Kasumi-1 (cell line): Measurements from ENCODE around the gene RUBCN.
"Not testable (repeated sequence)": the region's sequence is repeated elsewhere in the genome, so short reads cannot be mapped to it uniquely, and the experiment has no call there.

Experiments
- DNase-seq, 2 experiments: peaks; one replicate each; lab custom pipeline; 2025; lab: John Stamatoyannopoulos, UW

The RUBCN gene

DNA sequence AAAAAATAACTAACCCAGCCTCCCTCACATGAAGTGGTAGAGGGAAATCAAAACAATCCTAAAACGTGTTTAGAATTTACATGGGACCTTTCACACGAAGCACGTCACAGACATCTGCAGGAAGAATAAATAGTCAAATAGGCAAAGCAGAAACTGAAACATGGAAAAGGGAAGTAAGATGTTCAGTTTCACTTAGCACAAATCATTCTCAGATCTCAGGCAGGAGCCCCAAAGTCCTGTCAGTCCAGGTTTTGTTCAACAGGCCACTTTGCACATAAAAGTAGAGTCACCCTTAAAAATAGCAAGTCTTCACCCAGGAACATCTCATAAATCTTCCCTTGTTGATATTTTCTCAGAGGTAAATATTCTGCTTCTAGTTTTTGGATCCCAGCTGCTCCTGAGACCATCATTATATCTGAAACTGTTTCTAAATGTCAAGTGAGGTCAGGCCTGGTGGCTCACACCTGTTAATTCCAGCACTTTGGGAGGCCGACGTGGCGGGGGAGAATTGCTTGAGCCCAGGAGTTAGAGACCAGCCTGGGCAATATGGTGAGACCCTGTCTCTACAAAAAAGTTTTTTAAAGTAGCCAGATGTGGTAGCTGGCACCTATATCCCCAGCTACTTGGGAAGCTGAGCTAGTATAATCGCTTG, 1.9 kb downstream of the RUBCN start:
- peak; percentile 62 to 65 for DNase-seq

DNA sequence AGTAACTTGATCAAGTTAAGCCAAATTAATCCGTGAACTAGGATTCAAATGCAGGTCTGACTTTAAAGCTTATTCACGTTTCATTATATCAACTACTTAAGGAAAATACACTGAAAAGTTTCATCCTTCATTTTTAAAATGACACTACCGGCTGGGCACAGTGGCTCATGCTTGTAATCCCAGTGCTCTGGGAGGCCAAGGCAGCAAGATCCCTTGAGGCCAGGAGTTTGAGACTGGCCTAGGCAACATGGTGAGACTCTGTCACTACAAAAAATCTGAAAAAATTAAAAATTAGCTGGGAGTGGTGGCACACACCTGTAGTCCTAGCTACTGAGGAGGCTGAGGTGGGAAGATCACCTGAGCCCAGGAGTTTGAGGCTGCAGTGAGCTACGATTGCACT, 3.7 kb downstream of the RUBCN start:
- DNase-seq, result no peak

DNA sequence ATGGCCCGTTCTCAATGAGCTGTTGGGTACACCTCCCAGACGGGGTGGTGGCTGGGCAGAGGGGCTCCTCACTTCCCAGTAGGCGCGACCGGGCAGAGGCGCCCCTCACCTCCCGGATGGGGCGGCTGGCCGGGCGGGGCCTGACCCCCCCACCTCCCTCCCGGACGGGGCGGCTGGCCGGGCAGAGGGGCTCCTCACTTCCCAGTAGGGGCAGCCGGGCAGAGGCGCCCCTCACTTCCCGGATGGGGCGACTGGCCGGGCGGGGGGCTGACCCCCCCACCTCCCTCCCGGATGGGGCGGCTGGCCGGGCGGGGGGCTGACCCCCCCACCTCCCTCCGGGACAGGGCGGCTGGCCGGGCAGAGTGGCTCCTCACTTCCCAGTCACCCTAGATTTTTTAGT, 5.2 kb downstream of the RUBCN start:
- DNase-seq, result not testable (repeated sequence)

DNA sequence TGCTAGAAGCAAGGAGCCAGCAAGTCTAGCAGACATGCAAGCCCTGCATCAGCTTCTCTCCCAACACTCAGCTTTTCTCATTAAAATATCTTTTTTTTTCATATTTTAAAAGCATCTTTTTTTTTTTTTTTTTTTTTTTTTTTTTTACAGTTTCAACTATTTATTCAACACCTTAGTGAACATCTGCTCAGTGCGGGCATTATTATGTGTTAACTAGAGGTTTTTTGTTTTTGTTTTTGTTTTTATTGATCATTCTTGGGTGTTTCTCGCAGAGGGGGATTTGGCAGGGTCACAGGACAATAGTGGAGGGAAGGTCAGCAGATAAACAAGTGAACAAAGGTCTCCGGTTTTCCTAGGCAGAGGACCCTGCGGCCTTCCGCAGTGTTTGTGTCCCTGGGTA, 5.9 kb downstream of the RUBCN start:
- DNase-seq, result not testable (repeated sequence)

DNA sequence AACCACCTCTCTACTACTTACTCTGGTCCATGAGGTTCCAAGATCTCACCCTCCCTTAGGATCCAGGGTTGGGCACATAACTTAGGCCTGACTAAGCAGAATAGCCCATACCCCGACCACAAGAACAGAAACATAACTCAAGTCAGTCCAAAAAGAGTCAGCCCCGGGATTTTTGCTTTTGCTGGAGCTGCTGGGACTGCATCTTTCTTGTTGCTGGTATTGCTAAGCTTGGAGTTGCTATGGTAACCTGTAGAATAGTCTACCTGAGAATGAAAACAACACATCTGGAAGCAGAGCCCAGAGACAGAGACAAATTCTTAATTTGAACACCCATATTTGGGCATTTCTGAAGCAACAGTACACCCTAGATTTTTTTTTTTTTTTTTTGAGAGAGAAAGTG, 6.5 kb downstream of the RUBCN start:
- no peak for DNase-seq

DNA sequence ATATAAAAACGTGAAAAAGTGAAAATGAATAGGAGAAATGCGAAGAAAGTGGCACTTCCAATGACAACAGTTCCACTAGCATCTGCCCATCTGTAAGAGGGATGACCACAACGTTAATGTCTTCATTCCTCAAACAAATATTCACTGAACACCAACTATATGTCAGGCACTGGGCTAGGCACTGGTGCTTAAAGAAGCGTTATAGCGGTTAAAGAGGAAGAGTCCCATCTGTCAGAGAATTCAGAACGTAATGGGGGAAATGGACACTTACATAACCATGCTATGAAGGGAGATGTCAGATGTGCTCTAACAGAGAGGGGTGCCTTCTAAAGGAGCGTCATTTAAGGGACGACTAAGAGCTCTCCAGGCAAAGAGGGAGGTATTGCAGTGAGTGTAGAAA, 8.2 kb downstream of the RUBCN start:
- no peak for DNase-seq

DNA sequence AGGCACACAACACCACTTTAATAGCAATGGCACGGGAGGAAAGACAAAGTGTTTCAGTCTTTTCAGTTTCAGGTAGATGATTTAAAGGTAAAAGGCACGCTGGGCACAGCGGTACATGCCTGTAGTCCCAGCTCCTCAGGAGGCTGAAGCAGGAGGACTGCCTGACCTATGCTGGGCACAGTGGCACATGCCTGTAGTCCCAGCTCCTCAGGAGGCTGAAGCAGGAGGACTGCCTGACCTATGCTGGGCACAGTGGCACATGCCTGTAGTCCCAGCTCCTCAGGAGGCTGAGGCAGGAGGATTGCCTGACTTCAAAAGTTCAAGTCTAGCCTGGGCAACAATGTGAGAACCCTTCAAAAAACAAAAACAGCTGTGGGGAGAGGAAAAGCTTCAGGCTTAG, 8.8 kb downstream of the RUBCN start:
- not testable (repeated sequence) for DNase-seq

DNA sequence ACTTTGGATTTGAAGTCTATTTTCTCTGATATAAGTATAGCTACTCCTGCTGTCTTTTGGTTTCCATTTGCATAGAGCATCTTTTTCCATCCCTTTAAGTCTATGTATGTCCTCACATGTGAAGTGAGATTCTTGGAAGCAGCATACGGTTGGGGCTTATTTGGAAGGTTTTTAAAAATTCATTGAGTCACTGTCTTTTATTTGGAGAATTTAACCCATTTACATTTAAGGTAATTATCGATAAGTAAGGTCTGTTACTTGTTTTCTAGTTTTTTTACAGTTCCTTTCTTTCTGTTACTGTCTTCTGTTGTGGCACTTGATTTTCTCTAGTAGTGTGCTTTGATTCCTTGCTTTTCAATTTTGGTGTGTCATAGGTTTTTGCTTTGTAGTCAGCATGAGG, 14.0 kb downstream of the RUBCN start:
- no peak for DNase-seq

DNA sequence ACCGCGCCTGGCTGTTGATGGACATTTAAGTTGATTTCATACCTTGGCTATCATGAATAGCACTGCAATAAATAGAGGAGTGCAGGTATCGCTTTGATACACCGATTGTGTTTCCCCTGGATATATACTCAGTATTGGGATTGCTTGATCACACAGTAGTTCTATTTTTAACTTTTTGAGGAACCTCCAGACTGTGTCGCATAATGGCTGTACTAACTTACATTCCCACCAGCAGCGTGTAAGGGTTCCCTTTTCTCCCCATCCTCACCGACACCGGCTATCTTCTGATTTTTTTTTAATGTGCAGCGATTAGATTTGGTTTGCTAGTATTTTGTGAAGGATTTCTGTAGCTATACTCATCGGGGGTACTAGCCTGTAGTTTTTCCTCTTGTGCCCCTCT, 16.0 kb downstream of the RUBCN start:
- no peak for DNase-seq

DNA sequence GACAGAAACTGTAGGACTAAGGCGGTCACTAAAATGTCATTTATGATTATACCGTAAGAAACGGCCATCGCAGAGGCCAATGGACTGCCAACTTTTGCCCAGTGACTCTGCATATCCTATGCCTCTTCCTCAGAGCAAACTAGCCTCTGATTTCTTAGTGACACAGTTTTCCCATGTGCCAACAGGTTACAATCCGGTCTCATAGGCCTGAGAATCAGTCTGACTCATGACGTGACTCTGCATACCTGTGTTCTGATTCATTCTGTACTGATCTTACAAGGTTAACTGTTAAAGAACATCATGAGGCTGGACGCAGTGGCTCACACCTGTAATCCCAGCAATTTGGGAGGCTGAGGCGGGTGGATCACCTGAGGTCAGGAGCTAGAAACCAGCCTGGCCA, 17.8 kb downstream of the RUBCN start:
- DNase-seq, result no peak

DNA sequence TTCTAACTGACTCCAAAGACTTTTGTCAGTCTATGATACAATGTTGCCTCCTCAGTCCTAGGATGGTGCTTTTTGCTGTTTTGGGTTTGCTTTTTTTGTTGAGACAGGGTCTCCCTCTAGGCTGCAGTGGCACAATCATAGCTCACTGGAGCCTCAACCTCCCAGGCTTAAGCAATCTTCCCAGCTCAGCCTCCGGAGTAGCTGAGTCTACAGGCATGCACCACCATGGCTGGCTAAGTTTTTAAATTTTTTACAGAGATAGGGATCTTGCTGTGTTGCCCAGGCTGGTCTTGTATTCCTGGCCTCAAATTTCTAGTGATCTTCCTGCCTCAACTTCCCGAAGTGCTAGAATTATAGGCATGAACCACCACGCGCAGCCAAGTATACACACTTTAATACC, 22.5 kb downstream of the RUBCN start:
- DNase-seq, result no peak

DNA sequence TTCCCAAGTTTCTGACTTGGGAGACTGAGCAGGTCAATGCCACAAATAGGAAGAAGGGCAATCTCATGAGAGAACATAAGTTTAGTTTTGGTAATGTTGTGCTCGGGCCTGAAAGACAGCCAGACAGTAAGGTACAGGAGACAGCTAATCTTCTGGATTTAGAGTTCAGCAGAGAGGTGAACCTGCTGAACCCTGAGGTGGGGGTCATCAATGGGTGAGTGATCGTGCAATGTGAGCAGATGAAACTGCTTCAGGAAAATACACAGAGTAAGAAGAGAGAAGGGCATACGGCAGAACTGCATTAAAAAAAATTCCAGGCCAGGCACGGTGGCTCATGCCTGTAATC, 23.3 kb downstream of the RUBCN start:
- DNase-seq, result no peak

DNA sequence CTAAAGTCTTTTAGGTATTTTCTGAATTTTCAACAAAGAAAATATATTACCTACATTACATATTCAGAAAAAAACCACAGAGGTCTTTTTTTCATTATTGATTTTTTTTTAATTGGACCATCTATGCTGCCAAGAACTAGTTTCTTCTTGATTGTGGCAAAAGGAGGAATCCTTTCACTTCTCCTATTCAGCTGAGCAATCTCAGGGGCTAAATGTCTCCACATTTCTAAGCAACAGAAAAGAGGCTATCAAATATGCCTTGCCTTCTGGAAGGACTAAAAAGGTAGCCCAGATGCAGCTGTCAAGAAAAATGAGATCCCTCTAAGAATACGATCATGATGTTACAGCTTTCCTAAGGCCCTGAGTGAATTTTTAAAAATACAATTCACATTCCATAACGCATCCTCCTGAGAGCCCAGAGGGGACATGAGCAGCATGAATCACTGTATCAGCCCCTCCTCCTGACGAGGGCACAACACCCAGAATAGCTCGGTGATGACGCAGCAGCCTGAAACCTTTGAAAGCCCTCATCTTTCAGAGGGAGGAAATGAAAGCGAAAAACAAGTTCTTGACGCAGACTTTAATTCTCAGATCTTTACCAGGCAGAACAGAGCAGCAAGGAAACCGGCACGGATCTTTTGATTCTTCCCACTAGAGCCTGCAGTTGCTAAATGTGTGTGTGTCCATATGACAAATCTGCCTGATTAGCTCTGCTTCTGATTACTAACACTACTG, 24.6 kb downstream of the RUBCN start:
- DNase-seq, result peak; percentile 71

DNA sequence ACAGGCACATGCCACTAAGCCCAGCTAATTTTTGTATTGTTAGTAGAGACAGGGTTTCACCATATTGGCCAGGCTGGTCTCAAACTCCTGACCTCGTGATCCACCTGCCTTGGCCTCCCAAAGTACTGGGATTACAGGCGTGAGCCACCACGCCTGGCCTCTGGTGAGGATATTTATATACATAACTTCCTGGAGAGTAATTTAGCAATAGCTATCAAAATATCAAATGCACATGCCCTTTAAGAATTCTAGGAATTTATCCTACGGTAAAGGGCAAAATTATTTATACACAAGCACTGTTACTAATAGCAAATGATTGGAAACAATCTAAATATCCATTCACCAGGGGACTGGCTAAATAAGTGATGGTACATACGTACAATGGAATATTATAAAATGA, 25.7 kb downstream of the RUBCN start:
- DNase-seq, result not testable (repeated sequence)

DNA sequence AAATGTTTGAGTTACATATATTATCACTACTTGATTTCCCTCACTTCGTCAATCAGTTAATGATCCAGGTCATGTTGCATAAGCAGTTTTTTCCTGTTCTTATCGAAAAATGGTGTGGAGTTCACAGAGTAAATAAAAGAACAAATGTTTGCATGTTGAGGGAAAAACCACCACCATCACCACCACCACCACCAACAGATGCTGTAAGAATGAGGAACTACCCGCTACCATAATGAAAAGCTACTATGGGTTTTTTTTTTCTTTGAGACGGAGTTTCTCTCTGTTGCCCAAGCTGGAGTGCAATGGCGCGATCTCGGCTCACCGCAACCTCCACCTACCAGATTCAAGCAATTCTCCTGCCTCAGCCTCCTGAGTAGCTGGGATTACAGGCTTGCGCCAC, 27.6 kb downstream of the RUBCN start:
- DNase-seq, result peak; percentile 8 to 37

DNA sequence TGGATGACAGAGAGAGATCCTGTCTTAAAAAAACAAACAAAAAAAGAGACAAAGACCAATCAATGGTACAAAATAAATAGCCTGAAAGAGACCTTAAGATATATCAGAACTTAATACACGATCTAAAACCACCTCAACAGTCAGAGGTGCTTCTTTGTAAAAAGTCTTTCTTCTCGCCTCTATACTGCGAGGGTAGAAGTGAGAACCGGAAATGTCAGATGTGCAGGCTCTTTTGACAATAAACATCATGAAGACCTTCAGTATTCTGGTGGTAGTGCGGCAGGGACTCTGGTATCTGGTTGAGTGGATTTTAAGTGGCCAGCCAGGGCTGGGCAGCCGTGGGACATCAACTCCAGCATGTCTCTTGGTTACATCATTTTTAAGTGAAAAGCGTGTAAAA, 30.0 kb downstream of the RUBCN start:
- DNase-seq, result no peak

DNA sequence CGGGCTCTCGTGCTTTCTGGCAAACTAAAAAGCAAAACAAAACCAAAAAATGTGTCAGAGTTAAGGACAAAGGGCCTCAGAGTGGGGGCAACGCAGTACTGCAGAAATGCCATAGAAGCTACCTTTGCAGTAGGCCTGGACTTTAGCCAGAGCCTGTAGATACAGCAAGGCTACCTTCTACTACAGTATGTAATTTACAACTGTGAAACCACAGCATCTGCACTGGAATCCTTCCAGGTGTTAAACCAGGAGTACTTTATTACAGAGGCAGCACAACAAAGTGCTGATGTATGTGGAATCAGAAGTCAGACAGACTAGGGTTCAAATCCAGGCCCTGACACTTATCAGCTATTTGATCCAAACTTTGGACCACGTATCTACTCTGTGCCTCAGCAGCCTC, 34.9 kb downstream of the RUBCN start:
- no peak for DNase-seq

DNA sequence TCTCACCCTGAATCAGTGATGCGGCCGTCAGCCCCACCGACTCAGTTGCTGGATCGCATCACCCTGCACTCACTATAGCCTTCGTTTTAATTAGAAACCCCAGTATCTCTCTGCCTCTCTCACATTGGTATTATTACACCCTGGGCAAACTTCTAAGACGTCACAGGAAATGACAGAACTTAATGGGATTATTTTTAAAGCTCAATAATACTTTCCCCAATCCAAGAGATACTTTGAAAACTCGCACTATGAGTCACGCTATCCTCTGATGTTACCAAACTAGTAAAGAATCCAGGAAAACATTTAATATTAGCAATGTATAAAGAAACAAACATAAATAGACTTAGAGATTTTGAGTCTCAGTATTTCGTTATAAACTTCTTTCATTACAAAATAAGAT, 36.6 kb downstream of the RUBCN start:
- no peak for DNase-seq

DNA sequence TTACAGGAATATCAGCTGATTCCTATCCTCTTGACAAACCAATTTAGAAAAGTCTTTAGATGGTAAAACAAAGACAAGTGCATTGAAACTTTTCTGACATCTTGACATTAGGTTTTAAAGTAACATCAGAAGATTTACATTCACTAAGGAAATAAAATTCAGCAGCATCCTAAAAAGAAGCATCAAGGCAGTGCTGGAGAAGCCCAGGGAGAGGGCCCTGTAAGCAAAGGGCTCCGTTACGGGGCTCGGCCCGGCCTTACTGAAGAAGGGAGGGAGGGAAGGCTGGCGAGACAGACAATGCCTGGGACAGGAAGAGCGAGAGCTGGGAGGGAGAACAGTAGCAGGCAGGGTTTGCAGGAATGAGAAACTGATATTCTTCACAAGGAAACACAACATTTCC, 39.3 kb downstream of the RUBCN start:
- no peak for DNase-seq

DNA sequence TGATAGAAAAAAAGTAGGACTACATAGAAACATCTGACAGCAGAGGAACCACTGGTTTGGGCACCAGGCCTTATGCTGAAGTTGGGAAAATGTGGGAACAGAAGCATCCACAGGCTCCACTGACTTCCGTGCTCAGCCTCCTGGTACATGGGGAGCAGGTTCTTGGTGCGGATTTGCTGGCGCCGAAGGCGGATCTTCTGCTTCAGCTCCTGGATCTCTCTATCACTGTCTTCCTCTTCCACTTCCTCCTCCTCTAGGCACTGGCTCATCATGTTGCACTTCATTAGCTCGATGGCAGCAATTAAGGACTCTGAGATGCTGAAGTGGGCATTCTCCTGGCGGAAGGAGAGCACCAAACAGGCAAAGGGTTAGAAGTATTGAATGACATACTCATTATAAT, 42.5 kb downstream of the RUBCN start:
- no peak for DNase-seq

DNA sequence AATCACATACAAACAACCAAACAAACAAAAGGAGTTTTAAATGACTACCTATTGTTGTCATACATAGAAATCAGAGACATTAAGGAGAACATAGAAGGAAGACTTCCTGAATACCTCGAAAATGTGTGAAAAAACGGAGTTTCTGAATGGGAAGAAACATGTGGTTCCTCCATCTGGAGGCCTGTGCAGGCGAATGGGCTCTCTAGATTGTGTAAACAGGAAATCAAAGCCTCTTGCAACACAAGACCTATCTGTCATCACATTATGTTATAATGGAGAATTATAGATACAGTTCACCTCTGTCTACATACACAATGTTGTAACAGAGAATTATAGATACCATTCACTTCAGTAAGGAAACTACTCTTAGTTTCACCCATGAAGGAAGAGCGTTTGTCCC, 44.1 kb downstream of the RUBCN start:
- DNase-seq, result no peak

DNA sequence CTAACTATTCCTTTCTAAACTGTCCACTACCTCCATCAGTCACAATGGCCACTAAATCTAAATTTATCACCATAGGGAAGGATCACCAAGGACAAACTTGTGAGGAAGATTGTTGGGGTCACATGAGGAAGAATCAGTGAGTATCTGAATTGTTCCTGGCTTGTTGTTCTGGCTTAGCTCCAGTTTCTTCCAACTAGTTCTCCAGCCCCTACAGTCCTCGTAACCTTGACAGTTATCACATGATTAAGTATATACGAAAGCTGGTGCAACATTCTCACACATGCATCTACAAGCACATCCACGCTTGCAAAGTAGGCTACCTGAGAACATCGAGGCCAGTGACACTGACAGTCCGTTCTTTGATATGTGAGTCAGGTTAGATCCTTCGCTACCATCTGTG, 46.0 kb downstream of the RUBCN start:
- no peak for DNase-seq

DNA sequence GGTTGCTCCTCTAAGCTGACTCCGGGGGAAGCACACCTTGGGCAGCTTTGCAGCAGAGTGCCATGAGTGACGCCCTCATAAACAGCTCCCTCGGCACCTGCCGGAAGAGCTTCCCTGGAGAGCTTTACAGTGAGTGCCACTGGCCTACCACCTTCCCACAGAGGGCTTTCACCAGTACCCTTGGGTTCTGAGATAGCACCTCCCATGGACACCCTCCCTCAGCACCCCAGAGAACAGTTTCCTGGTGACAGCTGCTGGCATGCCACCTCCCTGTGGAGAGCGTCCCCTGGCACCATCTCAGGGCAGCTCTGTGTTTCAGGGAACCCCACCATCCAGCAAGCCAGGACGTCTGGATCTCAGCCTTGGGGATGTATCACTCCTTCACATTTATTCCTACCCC, 49.1 kb downstream of the RUBCN start:
- DNase-seq, result no peak

DNA sequence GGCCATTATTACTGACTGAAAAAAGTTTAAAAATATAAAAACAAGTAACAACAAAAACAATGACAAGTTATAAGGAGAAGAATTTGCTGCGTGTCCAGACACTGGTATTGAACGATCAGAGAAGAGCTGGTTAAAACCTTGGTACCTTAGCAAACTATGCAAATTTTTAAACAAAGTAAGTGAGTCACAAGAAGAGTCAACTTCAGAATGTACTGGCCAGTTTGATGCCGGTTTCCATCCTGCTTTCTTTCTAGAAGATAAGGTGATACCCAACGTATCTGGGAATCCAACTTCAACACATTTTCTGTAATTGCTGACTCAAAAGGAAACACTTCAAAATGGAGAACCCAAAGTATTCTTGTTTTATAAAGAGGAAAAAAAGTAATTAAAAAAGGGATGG, 49.8 kb downstream of the RUBCN start:
- no peak for DNase-seq
